HG03025 (cell line): ENCODE data around the gene CAPSL.
A peak's percentile ranks its signal among the peaks of the same experiment; 100 is the strongest.
"Not testable (repeated sequence)": the region's sequence is repeated elsewhere in the genome, so short reads cannot be mapped to it uniquely, and the experiment has no call there.

Source experiments
- ATAC-seq: cut with Tn5 transposase; IDR thresholded peaks from one replicate; pipeline ENCODE4 v1.9.1; 2021; ENCODE audit warnings: mild to moderate bottlenecking, moderate library complexity; ENCODE audit not compliant: unreplicated experiment, low FRiP score

CAPSL gene

GRCh38 chr5:35879096-35879495, 59.3 kb downstream of the CAPSL start:
- ATAC-seq = no peak

GRCh38 chr5:35878079-35878478, 60.3 kb downstream of the CAPSL start:
- ATAC-seq = no peak

- ATAC-seq = no peak
Measured at GRCh38 chr5:35877655-35878054, 60.8 kb downstream of the CAPSL start.

GRCh38 chr5:35876922-35877321, 61.5 kb downstream of the CAPSL start:
- no peak for ATAC-seq

GRCh38 chr5:35876454-35876853, 62.0 kb downstream of the CAPSL start:
- no peak for ATAC-seq

GRCh38 chr5:35870605-35871004, 67.8 kb downstream of the CAPSL start:
- ATAC-seq = no peak

- ATAC-seq = no peak
Measured at GRCh38 chr5:35869685-35870277, 68.6 kb downstream of the CAPSL start.

GRCh38 chr5:35867998-35868397, 70.4 kb downstream of the CAPSL start:
- ATAC-seq = no peak

- peak; percentile 84 for ATAC-seq
Measured at GRCh38 chr5:35863159-35863558, 75.3 kb downstream of the CAPSL start.

GRCh38 chr5:35862126-35862525, 76.3 kb downstream of the CAPSL start:
- ATAC-seq = no peak

GRCh38 chr5:35861718-35862117, 76.7 kb downstream of the CAPSL start:
- ATAC-seq = no peak

- ATAC-seq = no peak
Measured at GRCh38 chr5:35860686-35861085, 77.7 kb downstream of the CAPSL start.

- ATAC-seq = no peak
Measured at GRCh38 chr5:35859101-35859661, 79.2 kb downstream of the CAPSL start.

GRCh38 chr5:35857606-35858205, 80.7 kb downstream of the CAPSL start:
- no peak for ATAC-seq

- ATAC-seq = no peak
Measured at GRCh38 chr5:35856765-35857351, 81.6 kb downstream of the CAPSL start, which contains the start of gene IL7R. IL7R (plus strand) TSS chr5:35856891; CDS start chr5:35856978, 87 bp downstream.

- not testable (repeated sequence) for ATAC-seq
Measured at GRCh38 chr5:35856186-35856764, 82.1 kb downstream of the CAPSL start.

GRCh38 chr5:35855187-35855586, 83.2 kb downstream of the CAPSL start:
- no peak for ATAC-seq
